ENCODE results near the gene LVRN. TPM values are rescaled to one million over a fixed set of nuclear protein-coding genes. Genes with fewer than 3 reads are reported as not detected.

The LVRN gene
- total and polyA plus RNA-seq, 2 experiments from 2014 or later: 0.31 to 0.45 TPM

- H3K9me2 ChIP-seq (ENCODE audit: insufficient read depth): no peaks in the 10 kb centered on the region; the same call in 1 of the 2 replicates
- no peaks in the 10 kb centered on the region for H3F3A ChIP-seq (replicated peaks; ENCODE audit: low read depth)
- no peak for TF ChIP-seq ZNF114 (CRISPR knock-in tag; IDR thresholded peaks at IDR 0.05)
- no peak for TF ChIP-seq NANOG (IDR thresholded peaks at IDR 0.05; ENCODE audit: borderline replicate concordance)
- TF ChIP-seq EZH2 (IDR thresholded peaks at IDR 0.05; ENCODE audit: low read depth, unreplicated experiment): no peak
- no peak for DNase-seq (ENCODE audit: low spot score)
- Mint-ChIP-seq H3K4me1 (no peaks in the 10 kb centered on the region), H3K27ac (no peak overlapping the region), H3K36me3 (ENCODE audit: low read depth) (no peaks in the 10 kb centered on the region), H3K4me3 (no peak overlapping the region), H3K27me3 (ENCODE audit: insufficient read depth, low read depth, poor library complexity) (no peaks in the 10 kb centered on the region), H3K9me3 (no peaks in the 10 kb centered on the region)
- H3K79me2 ChIP-seq (replicated peaks; ENCODE audit: insufficient read depth): no peaks in the 10 kb centered on the region
- no peak overlapping the region for H3K4me3 ChIP-seq
- H3K4me2 ChIP-seq: no peak overlapping the region
- no peak overlapping the region for H2AFZ ChIP-seq
- no peaks in the 10 kb centered on the region for H3K27me3 ChIP-seq (ENCODE audit: insufficient read depth)
- no peak overlapping the region for H3K27ac ChIP-seq (ENCODE audit: low read depth)
- ATAC-seq: no peak
- H3K36me3 ChIP-seq (ENCODE audit: insufficient read depth): no peaks in the 10 kb centered on the region
- H3K4me1 ChIP-seq (ENCODE audit: insufficient read depth): no peaks in the 10 kb centered on the region
- H4K20me1 ChIP-seq (replicated peaks; ENCODE audit: insufficient read depth): no peaks in the 10 kb centered on the region
Measured at GRCh38 chr5:115992848-115993350, 30.6 kb downstream of the LVRN start.

GRCh38 chr5:115995351-115995750, 33.1 kb downstream of the LVRN start:
- Mint-ChIP-seq H3K4me3 (no peak overlapping the region), H3K9me3 (no peaks in the 10 kb centered on the region), H3K4me1 (no peaks in the 10 kb centered on the region), H3K36me3 (ENCODE audit: low read depth) (no peaks in the 10 kb centered on the region), H3K27ac (no peak overlapping the region), H3K27me3 (ENCODE audit: insufficient read depth, low read depth, poor library complexity) (no peaks in the 10 kb centered on the region)
- Histone ChIP-seq H3K4me3 (no peak overlapping the region), H4K20me1 (replicated peaks; ENCODE audit: insufficient read depth) (no peaks in the 10 kb centered on the region), H3K27me3 (ENCODE audit: insufficient read depth) (no peaks in the 10 kb centered on the region), H2AFZ (no peak overlapping the region), H3K4me2 (no peak overlapping the region), H3K9me2 (ENCODE audit: insufficient read depth) (no peaks in the 10 kb centered on the region), H3K79me2 (replicated peaks; ENCODE audit: insufficient read depth) (no peaks in the 10 kb centered on the region), H3K36me3 (ENCODE audit: insufficient read depth) (no peaks in the 10 kb centered on the region), H3K27ac (ENCODE audit: low read depth) (no peak overlapping the region), H3F3A (replicated peaks; ENCODE audit: low read depth) (no peaks in the 10 kb centered on the region), H3K4me1 (ENCODE audit: insufficient read depth) (no peaks in the 10 kb centered on the region)
- DNase-seq (ENCODE audit: low spot score) (no peak), ATAC-seq (no peak)
- TF ChIP-seq ETS1 (IDR thresholded peaks at IDR 0.05) (no peak), CTCF (conservative IDR thresholded peaks at IDR 0.05; ENCODE audit: low read depth in 2 of 2) (no peak), ZNF331 (CRISPR knock-in tag; IDR thresholded peaks at IDR 0.05; ENCODE audit: low read depth) (no peak), ZNF114 (CRISPR knock-in tag; IDR thresholded peaks at IDR 0.05) (no peak), POLR2AphosphoS5 (IDR thresholded peaks at IDR 0.05; ENCODE audit: low read depth) (no peak), ZNF462 (CRISPR knock-in tag; IDR thresholded peaks at IDR 0.05) (no peak), NANOG (IDR thresholded peaks at IDR 0.05; ENCODE audit: borderline replicate concordance) (no peak), JUNB (IDR thresholded peaks at IDR 0.05; ENCODE audit: unreplicated experiment) (no peak), EZH2 (IDR thresholded peaks at IDR 0.05; ENCODE audit: low read depth, unreplicated experiment) (no peak)
